ENCODE data around the gene SLC22A3. TPM values are rescaled to one million over a fixed set of nuclear protein-coding genes. Genes with fewer than 3 reads are reported as not detected.

SLC22A3 gene
- total RNA-seq, 1 experiment from 2014 or later, result 8.1 TPM

DNA sequence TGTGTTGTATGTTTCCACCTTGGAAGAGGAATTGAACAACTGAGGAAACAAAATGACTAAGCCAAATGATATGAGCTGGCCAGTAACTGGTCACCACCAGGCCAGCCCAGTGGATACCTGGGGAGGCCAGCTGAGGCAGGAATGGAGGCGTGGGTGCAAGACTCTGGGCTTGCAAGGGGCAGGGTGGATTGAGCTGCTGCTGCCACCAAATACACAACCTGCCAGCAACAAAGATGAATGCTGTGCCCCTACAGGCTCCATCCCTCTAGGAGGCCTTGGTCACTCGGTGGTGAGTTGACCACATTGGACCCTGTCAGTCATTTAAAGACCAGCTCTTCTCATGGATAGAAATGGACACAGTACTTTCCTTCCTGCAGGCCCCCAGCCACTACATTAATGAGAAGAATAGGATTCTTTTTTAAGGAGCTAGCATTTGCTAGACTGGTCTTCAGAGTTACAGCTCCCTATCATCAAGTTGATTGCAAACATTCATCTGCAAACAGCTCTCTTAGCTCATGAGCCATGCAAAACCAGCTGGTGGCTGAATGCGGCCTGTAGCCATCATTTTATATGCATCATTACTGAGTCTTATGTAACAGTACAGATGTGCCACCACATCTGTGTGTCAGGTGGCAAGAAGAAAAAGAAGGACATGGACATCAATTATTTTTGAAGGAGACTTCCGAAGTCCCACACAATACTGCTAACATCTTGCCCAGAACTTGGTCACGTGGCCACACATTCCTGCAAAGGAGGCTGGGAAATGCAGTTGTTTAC is 26.3 kb upstream of the SLC22A3 start:
- Mint-ChIP-seq H3K4me1 (ENCODE audit: low read depth, unreplicated experiment) (no peaks in the 10 kb centered on the region), H3K9me3 (ENCODE audit: low read depth, unreplicated experiment) (peaks cover 7% of the 10 kb centered on the region), H3K27me3 (ENCODE audit: unreplicated experiment) (no peaks in the 10 kb centered on the region), H3K27ac (ENCODE audit: unreplicated experiment) (no peak overlapping the region), H3K36me3 (ENCODE audit: insufficient read depth, unreplicated experiment) (no peaks in the 10 kb centered on the region), H3K4me3 (ENCODE audit: low read depth, unreplicated experiment) (no peak overlapping the region)
- no peak for DNase-seq
- BruUV-seq (replicated peaks), result no TSS peak
- intact Hi-C loops (cut with micrococcal nuclease; ENCODE audit: unreplicated experiment), result no loop called here
- TF ChIP-seq, protein P1, sequence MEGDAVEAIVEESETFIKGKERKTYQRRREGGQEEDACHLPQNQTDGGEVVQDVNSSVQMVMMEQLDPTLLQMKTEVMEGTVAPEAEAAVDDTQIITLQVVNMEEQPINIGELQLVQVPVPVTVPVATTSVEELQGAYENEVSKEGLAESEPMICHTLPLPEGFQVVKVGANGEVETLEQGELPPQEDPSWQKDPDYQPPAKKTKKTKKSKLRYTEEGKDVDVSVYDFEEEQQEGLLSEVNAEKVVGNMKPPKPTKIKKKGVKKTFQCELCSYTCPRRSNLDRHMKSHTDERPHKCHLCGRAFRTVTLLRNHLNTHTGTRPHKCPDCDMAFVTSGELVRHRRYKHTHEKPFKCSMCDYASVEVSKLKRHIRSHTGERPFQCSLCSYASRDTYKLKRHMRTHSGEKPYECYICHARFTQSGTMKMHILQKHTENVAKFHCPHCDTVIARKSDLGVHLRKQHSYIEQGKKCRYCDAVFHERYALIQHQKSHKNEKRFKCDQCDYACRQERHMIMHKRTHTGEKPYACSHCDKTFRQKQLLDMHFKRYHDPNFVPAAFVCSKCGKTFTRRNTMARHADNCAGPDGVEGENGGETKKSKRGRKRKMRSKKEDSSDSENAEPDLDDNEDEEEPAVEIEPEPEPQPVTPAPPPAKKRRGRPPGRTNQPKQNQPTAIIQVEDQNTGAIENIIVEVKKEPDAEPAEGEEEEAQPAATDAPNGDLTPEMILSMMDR (IDR thresholded peaks at IDR 0.05; ENCODE audit: unreplicated experiment), result no peak
- CTCF ChIA-PET, result no interaction called here

GRCh38 chr6:160327981-160328380 is 20.2 kb upstream of the SLC22A3 start:
- H3K4me1 Mint-ChIP-seq (ENCODE audit: low read depth, unreplicated experiment), result no peaks in the 10 kb centered on the region
- no peak overlapping the region for H3K4me3 Mint-ChIP-seq (ENCODE audit: low read depth, unreplicated experiment)
- intact Hi-C loops (cut with micrococcal nuclease; ENCODE audit: unreplicated experiment), result no loop called here
- no peaks in the 10 kb centered on the region for H3K27me3 Mint-ChIP-seq (ENCODE audit: unreplicated experiment)
- CTCF ChIA-PET, result interaction anchor here (0.7 kb wide), 1 partner anchor 29 kb away, joined by 8 read pairs; no protein-coding TSS in a partner anchor
- no peak overlapping the region for H3K27ac Mint-ChIP-seq (ENCODE audit: unreplicated experiment)
- no peaks in the 10 kb centered on the region for H3K36me3 Mint-ChIP-seq (ENCODE audit: insufficient read depth, unreplicated experiment)
- TF ChIP-seq, protein P1 (IDR thresholded peaks at IDR 0.05; ENCODE audit: unreplicated experiment), result no peak
- DNase-seq, result no peak
- peaks cover 1% of the 10 kb centered on the region for H3K9me3 Mint-ChIP-seq (ENCODE audit: low read depth, unreplicated experiment)
- BruUV-seq (replicated peaks), result no TSS peak

DNA sequence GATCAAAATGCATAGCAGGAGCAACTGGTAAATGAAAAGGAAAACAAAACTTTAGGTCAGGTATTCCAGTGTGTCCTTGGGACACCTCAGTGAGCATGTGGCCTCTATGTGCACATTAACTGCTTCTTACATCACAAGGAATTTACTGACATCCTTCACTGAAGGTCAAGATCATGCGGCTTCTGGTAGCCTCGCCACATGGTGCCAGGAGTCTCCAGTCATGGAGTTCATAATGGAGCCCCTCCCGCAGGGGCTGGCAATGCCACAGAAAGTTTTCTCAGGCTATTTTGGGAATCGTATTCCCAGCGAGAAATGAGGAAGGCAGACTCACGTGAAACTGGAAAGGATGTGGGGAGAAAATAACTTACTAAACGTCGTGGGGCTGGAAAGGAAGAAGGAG is 19.7 kb upstream of the SLC22A3 start:
- no peaks in the 10 kb centered on the region for H3K27me3 Mint-ChIP-seq (ENCODE audit: unreplicated experiment)
- CTCF ChIA-PET, result no interaction called here

DNA sequence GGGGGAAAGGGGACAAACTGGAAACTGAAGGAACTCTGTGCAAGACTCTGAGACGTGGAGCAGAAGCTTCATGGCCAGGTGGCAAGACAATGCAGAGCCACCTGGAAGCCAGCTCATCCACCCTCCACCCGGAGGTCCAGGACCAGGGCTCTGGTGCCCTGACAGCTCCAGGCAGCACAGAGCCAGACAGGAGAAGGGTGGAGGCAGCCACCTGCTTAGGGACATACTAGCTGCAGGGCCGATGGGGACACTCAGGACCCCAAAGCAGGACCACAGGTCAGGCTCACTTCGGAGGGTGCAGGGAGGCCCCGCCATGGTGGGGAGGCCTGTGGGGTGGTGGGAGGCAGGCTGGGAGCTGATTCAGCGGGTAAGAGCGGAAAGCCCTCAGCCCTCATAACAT is 19.0 kb upstream of the SLC22A3 start:
- no peaks in the 10 kb centered on the region for H3K4me1 Mint-ChIP-seq (ENCODE audit: low read depth, unreplicated experiment)
- H3K27me3 Mint-ChIP-seq (ENCODE audit: unreplicated experiment), result no peaks in the 10 kb centered on the region
- DNase-seq, result no peak
- no peak overlapping the region for H3K4me3 Mint-ChIP-seq (ENCODE audit: low read depth, unreplicated experiment)
- no TSS peak for BruUV-seq (replicated peaks)
- intact Hi-C loops (cut with micrococcal nuclease; ENCODE audit: unreplicated experiment), result no loop called here
- peaks cover 3% of the 10 kb centered on the region for H3K9me3 Mint-ChIP-seq (ENCODE audit: low read depth, unreplicated experiment)
- TF ChIP-seq, protein P1 (IDR thresholded peaks at IDR 0.05; ENCODE audit: unreplicated experiment), result no peak
- H3K36me3 Mint-ChIP-seq (ENCODE audit: insufficient read depth, unreplicated experiment), result no peaks in the 10 kb centered on the region
- CTCF ChIA-PET, result no interaction called here
- H3K27ac Mint-ChIP-seq (ENCODE audit: unreplicated experiment), result no peak overlapping the region

More for the DNA sequence above, 19.7 kb upstream of the SLC22A3 start:
- intact Hi-C loops (cut with micrococcal nuclease; ENCODE audit: unreplicated experiment), result no loop called here
- H3K36me3 Mint-ChIP-seq (ENCODE audit: insufficient read depth, unreplicated experiment), result no peaks in the 10 kb centered on the region
- no peak overlapping the region for H3K4me3 Mint-ChIP-seq (ENCODE audit: low read depth, unreplicated experiment)
- no TSS peak for BruUV-seq (replicated peaks)
- H3K9me3 Mint-ChIP-seq (ENCODE audit: low read depth, unreplicated experiment), result peaks cover 3% of the 10 kb centered on the region
- H3K27ac Mint-ChIP-seq (ENCODE audit: unreplicated experiment), result no peak overlapping the region
- H3K4me1 Mint-ChIP-seq (ENCODE audit: low read depth, unreplicated experiment), result no peaks in the 10 kb centered on the region
- DNase-seq, result no peak
- TF ChIP-seq, protein P1 (IDR thresholded peaks at IDR 0.05; ENCODE audit: unreplicated experiment), result no peak
